Measurements from ENCODE around the gene SAMD9. TPM values are rescaled to one million over a fixed set of nuclear protein-coding genes. Genes with fewer than 3 reads are reported as not detected.

The SAMD9 gene
- 18.3 and 57.5 TPM in 2 replicates for total RNA-seq (ENCODE audit: low replicate concordance)

- H3K4me3 ChIP-seq (ENCODE audit: low read depth, low read length), result peak within 1 kb of the TSS; percentile 58
- peak; percentile 87 for DNase-seq (ENCODE audit: low read depth)
- no peak for TF ChIP-seq CTCF (IDR thresholded peaks at IDR 0.05; ENCODE audit: insufficient read depth, low read length)
Measured at GRCh38 chr7:93117852-93118530, at the start of gene SAMD9. Gene SAMD9, minus strand, starts transcription at chr7:93117979. Its CDS starts 11,882 bp downstream, at chr7:93106097.

GRCh38 chr7:93165447-93165846 lies 47.7 kb upstream of the SAMD9 start:
- TF ChIP-seq CTCF (IDR thresholded peaks at IDR 0.05; ENCODE audit: insufficient read depth, low read length), result no peak
- no peak overlapping the region for H3K4me3 ChIP-seq (ENCODE audit: low read depth, low read length)
- no peak for DNase-seq (ENCODE audit: low read depth)

DNA sequence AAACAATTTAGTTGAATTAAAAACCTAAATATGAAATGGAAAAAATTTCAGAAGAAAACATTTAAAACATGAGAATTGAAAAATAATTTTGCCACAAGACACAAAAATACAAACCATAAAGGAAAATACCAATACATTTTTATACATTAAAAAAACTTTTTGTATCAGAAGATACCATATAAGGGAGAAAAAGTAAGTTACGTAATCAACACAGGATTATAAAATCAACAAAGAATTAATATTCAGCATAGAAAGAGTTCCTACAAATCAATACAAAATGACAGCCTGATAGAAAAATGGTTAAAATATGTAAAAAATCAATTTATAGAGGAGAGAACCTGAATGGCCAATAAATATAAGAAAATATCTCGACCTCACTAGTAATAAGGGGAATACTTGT lies 47.0 kb upstream of the SAMD9 start:
- no peak for TF ChIP-seq CTCF (IDR thresholded peaks at IDR 0.05; ENCODE audit: insufficient read depth, low read length)
- no peak for DNase-seq (ENCODE audit: low read depth)
- H3K4me3 ChIP-seq (ENCODE audit: low read depth, low read length), result no peak overlapping the region

DNA sequence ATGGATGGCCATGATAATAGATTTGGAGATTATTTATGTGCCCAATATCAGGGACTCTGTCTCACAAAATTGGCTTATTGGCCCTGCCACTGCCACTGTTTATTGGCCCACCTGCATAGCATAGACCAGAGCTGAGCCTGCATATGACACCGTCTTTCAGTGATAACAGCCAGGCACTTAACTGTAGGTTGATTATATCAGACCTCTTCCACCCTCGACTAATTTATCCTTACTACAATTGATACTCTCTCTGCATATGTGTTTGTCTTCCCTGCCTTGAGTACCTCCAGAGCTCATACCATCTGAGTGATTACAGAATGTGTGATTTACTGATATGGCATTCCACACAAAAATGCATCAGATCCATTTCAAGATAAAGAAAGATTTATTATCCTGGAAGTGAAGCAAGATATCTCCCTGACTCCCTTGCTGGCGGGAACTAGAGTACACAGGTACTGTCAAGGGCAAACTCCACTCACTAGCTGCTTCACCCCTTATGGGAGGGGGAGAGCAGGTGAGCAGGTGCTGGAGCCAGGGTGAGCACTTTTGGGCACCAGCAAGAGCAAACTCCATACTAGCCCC lies 43.5 kb upstream of the SAMD9 start:
- no peak for TF ChIP-seq CTCF (IDR thresholded peaks at IDR 0.05; ENCODE audit: insufficient read depth, low read length)
- H3K4me3 ChIP-seq (ENCODE audit: low read depth, low read length), result no peak overlapping the region
- DNase-seq (ENCODE audit: low read depth), result no peak

DNA sequence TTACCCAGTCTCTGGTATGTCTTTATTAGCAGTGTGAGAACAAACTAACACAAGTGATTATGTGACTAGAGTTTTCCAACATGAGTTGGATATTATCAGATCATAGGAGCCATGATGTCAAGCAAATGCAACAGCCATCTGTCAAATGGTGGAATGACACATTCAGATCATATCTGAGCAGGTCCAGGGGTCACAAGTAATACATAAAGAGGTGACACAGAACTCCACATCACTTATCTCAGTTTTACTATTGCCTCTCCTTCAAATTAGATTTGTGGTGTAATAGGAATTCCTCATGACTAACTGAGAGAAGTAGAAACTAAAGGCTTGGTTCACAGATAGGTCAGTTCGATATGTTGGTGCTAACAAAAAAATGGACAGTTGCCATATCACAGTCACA lies 42.6 kb upstream of the SAMD9 start:
- DNase-seq (ENCODE audit: low read depth), result peak; percentile 21
- H3K4me3 ChIP-seq (ENCODE audit: low read depth, low read length), result no peak overlapping the region
- no peak for TF ChIP-seq CTCF (IDR thresholded peaks at IDR 0.05; ENCODE audit: insufficient read depth, low read length)

- H3K4me3 ChIP-seq (ENCODE audit: low read depth, low read length), result no peak overlapping the region
- no peak for TF ChIP-seq CTCF (IDR thresholded peaks at IDR 0.05; ENCODE audit: insufficient read depth, low read length)
- peak; percentile 12 for DNase-seq (ENCODE audit: low read depth)
Measured at GRCh38 chr7:93159490-93159889, 41.7 kb upstream of the SAMD9 start.

Measured in fibroblast of the aortic adventitia (primary cell).